K562 (cell line): Measurements from ENCODE around the gene BGN. TPM values are rescaled to one million over a fixed set of nuclear protein-coding genes. Genes with fewer than 3 reads are reported as not detected.
A peak's percentile ranks its signal among the peaks of the same experiment; 100 is the strongest.

Experiments
- ATAC-seq: fragments of 200-7000 bp; cut with Tn5 transposase; 3 replicates; pipeline ENCODE4 v1.9.1; 2020; ENCODE audit warnings: moderate library complexity
- BruUV-seq: library from RNA; stranded (reverse); fragments of 400-500 nt; replicated peaks from 2 replicates; lab custom pipeline; 2021; lab: Mats Ljungman, UMichigan
- CTCF ChIA-PET: fragments of 300-600 bp; formaldehyde crosslinking; extraction: SDS; loops from one replicate; lab custom pipeline; 2021; ENCODE audit warnings: low intra/inter-chr PET ratio; lab: Yijun Ruan, JAX
- POLR2A ChIA-PET: fragments of 300-600, 350-650 bp; sonication (Branson Sonifier 250); formaldehyde crosslinking; extraction: SDS; loops from one replicate; lab custom pipeline; 2021; ENCODE audit warnings: antibody characterized with exemption, inconsistent platforms; lab: Yijun Ruan, JAX
- DNase-seq, 4 experiments: peaks; one replicate each; pipeline versions ENCODE4 v3.0.0 to v3.0.0-alpha.2; 2011 to 2018; ENCODE audit warnings: low spot score in 3 of 4, mixed read lengths in 3 of 4; ENCODE audit errors: extremely low read depth in 1 of 4
- FAIRE-seq: peaks from 2 replicates; lab custom pipeline; 2011; peaks lifted over from hg19 to GRCh38; lab: Jason Lieb, UNC
- H2AFZ ChIP-seq: 2 replicates; pipeline ENCODE4 v1.6.0; 2011; ENCODE audit warnings: low read depth, low read length, control low read depth, inconsistent platforms
- H3K27ac ChIP-seq: fragments of 200-600 bp; 3 replicates; pipeline ENCODE4 v1.8.0; 2011; ENCODE audit warnings: low read depth, mild to moderate bottlenecking, control low read depth, inconsistent platforms, low read length, moderate library complexity, mixed read lengths; ENCODE audit errors: extremely low read depth
- H3K27me3 ChIP-seq, 2 experiments: fragments of 300-600 bp in 1 of 2; 2 replicates in 1 of 2; 3 replicates in 1 of 2; pipeline versions ENCODE4 v1.6.0 to v1.8.0; 2011; ENCODE audit warnings: inconsistent platforms in 2 of 2, low read length in 2 of 2, mild to moderate bottlenecking in 1 of 2, mixed read lengths in 1 of 2, moderate library complexity in 1 of 2; ENCODE audit not compliant: control insufficient read depth in 2 of 2, insufficient read depth in 2 of 2
- H3K36me3 ChIP-seq: fragments of 300-600 bp; 3 replicates; pipeline ENCODE4 v1.8.0; 2011; ENCODE audit warnings: mild to moderate bottlenecking, low read length, inconsistent platforms; ENCODE audit not compliant: control insufficient read depth, insufficient read depth
- H3K4me1 ChIP-seq, 2 experiments: fragments of 200-600 bp in 1 of 2; replicated peaks in 1 of 2; 2 replicates in 1 of 2; 3 replicates in 1 of 2; pipeline versions ENCODE4 v1.5.1 to v1.8.0; 2011; ENCODE audit warnings: inconsistent platforms in 2 of 2, low read length in 2 of 2, mild to moderate bottlenecking in 1 of 2, mixed read lengths in 1 of 2, moderate library complexity in 1 of 2; ENCODE audit not compliant: control insufficient read depth in 2 of 2, insufficient read depth in 2 of 2
- H3K4me2 ChIP-seq: 2 replicates; pipeline ENCODE4 v1.6.1; 2011; ENCODE audit warnings: low read length, control low read depth, inconsistent platforms, mixed read lengths; ENCODE audit not compliant: insufficient read depth
- H3K4me3 ChIP-seq: fragments of 200-600 bp; sonication (generic), shearing (Covaris generic); 2 replicates; pipeline ENCODE4 v1.5.1; 2016; ENCODE audit warnings: control low read depth, inconsistent platforms
- H3K79me2 ChIP-seq: fragments of 200-600 bp; 3 replicates; pipeline ENCODE4 v1.8.0; 2011; ENCODE audit warnings: low read length, inconsistent platforms; ENCODE audit not compliant: control insufficient read depth, insufficient read depth
- H3K9ac ChIP-seq, 2 experiments: 2 replicates each; pipeline versions ENCODE4 v1.6.0 to v1.6.1; 2011; ENCODE audit warnings: low read depth in 2 of 2, low read length in 2 of 2, control low read depth in 1 of 2, inconsistent platforms in 1 of 2, mild to moderate bottlenecking in 1 of 2, mixed read lengths in 1 of 2; ENCODE audit not compliant: insufficient read depth in 1 of 2
- H3K9me1 ChIP-seq: one replicate; pipeline ENCODE4 v1.6.0; 2011; ENCODE audit warnings: inconsistent platforms, mild to moderate bottlenecking, low read length, moderate library complexity; ENCODE audit not compliant: control insufficient read depth, insufficient read depth
- H3K9me3 ChIP-seq: replicated peaks from 2 replicates; pipeline ENCODE4 v1.5.1; 2011; ENCODE audit warnings: low read depth, low read length, inconsistent platforms; ENCODE audit not compliant: control insufficient read depth, insufficient read depth
- H4K20me1 ChIP-seq: replicated peaks from 2 replicates; pipeline ENCODE4 v1.6.1; 2011; ENCODE audit warnings: low read length, inconsistent platforms, mixed read lengths; ENCODE audit not compliant: control insufficient read depth, insufficient read depth
- CEBPG ChIP-seq, 3 experiments: fragments of 200-800 bp in 1 of 3; sonication (Bioruptor generic) in 1 of 3; sonication (generic) in 1 of 3; formaldehyde crosslinking in 1 of 3; IDR thresholded peaks in 2 of 3; conservative IDR thresholded peaks in 1 of 3; 2 replicates each; pipeline versions ENCODE4 v1.6.1 to v1.8.0; 2016 to 2022; ENCODE audit warnings: missing compliant biosample characterization in 2 of 3, missing genetic modification characterization in 2 of 3, mild to moderate bottlenecking in 1 of 3, missing genetic modification reagents in 1 of 3
- DEAF1 ChIP-seq: fragments of 450-650 bp; formaldehyde crosslinking; IDR thresholded peaks from 2 replicates; pipeline ENCODE4 v1.4.0; 2020; ENCODE audit warnings: mild to moderate bottlenecking, moderate library complexity
- DIDO1 ChIP-seq: fragments of 450-650 bp; IDR thresholded peaks from 2 replicates; pipeline ENCODE4 v1.6.1; 2016; ENCODE audit warnings: low read depth, missing biosample characterization, missing genetic modification characterization
- E2F5 ChIP-seq: sonication (generic); formaldehyde crosslinking; IDR thresholded peaks from 2 replicates; pipeline ENCODE4 v1.8.0; 2022; ENCODE audit warnings: mild to moderate bottlenecking, missing genetic modification reagents
- GTF2E2 ChIP-seq: fragments of 200-800 bp; sonication (Bioruptor generic); IDR thresholded peaks from 2 replicates; pipeline ENCODE4 v1.6.1; 2016; ENCODE audit warnings: missing genetic modification characterization, missing compliant biosample characterization
- KAT8 ChIP-seq: fragments of 450-650 bp; IDR thresholded peaks from 2 replicates; pipeline ENCODE4 v1.6.1; 2016; ENCODE audit warnings: low read depth, mild to moderate bottlenecking
- MYC ChIP-seq, 2 experiments: fragments of 250-450 bp in 1 of 2; sonication (Bioruptor Pico) in 1 of 2; IDR thresholded peaks; 2 replicates each; pipeline versions ENCODE4 v1.5.1 to v1.6.1; 2012 to 2021; ENCODE audit warnings: low read depth in 2 of 2, borderline replicate concordance in 1 of 2, improper control_type of control experiment in 1 of 2, low read length in 1 of 2, mild to moderate bottlenecking in 1 of 2, moderate library complexity in 1 of 2
- POLR2G ChIP-seq: fragments of 200-400 bp; formaldehyde crosslinking; IDR thresholded peaks from 2 replicates; pipeline ENCODE4 v1.6.1; 2017; ENCODE audit warnings: low read depth, mild to moderate bottlenecking, antibody characterized with exemption, low read length, moderate library complexity
- PTBP1 ChIP-seq: fragments of 200-400 bp; formaldehyde crosslinking; IDR thresholded peaks from 2 replicates; pipeline ENCODE4 v1.6.1; 2017; ENCODE audit warnings: low read depth, low read length
- RBM39 ChIP-seq: fragments of 200-400 bp; formaldehyde crosslinking; optimal IDR thresholded peaks from 2 replicates; pipeline ENCODE3; 2018; ENCODE audit warnings: low read depth, low read length
- SIX5 ChIP-seq, 2 experiments: IDR thresholded peaks; 2 replicates each; pipeline ENCODE4 v1.6.1; 2011; ENCODE audit warnings: low read length in 2 of 2, borderline replicate concordance in 1 of 2, low read depth in 1 of 2, mild to moderate bottlenecking in 1 of 2, moderate library complexity in 1 of 2; ENCODE audit not compliant: insufficient read depth in 1 of 2
- SMAD4 ChIP-seq: fragments of 250-450 bp; sonication (Bioruptor Pico); conservative IDR thresholded peaks from 2 replicates; pipeline ENCODE4 v1.8.0; 2021; ENCODE audit warnings: inconsistent platforms, mild to moderate bottlenecking, moderate library complexity
- TFAM ChIP-seq: fragments of 250-450 bp; sonication (Bioruptor Pico); conservative IDR thresholded peaks from 2 replicates; pipeline ENCODE4 v1.5.0; 2021; ENCODE audit warnings: mild to moderate bottlenecking, moderate library complexity
- TFAP4 ChIP-seq: sonication (generic); formaldehyde crosslinking; IDR thresholded peaks from 2 replicates; pipeline ENCODE4 v1.8.0; 2022; ENCODE audit warnings: missing genetic modification reagents, mild to moderate bottlenecking, moderate library complexity, borderline replicate concordance
- ZNF311 ChIP-seq: fragments of 250-450 bp; sonication (Bioruptor Pico); IDR thresholded peaks from 2 replicates; pipeline ENCODE4 v1.4.0; 2020; ENCODE audit warnings: mild to moderate bottlenecking, moderate library complexity
- WGBS: fragments of 100-300 bp; shearing (Covaris generic); methylation state at CpG from one replicate; pipeline ENCODE4 v1.1.6; 2016; ENCODE audit warnings: low coverage, mixed read lengths; ENCODE audit not compliant: insufficient coverage; ENCODE audit errors: missing lambda C conversion rate; 5-methylcytosine and 5-hydroxymethylcytosine counted together
- in situ Hi-C: fragments of 300-500 bp; cut with MboI; formaldehyde crosslinking; loops from 4 replicates; pipeline ENCODE4 v1.15.0; 2018; ENCODE audit warnings: inconsistent platforms, mixed read lengths
- intact Hi-C: fragments of 100-400 bp; cut with micrococcal nuclease; formaldehyde crosslinking; loops from 2 replicates; pipeline ENCODE4 v1.14.2; 2022
- polyA plus RNA-seq, 8 experiments: library from polyadenylated mRNA; depleted of rRNA in 4 of 8; stranded (reverse) in 5 of 8; unstranded in 3 of 8; fragments of >200 nt; fragmentation: Nextera tagmentation in 2 of 8; fragmentation: Illumina TruSeq in 1 of 8; extraction: Ambion mirVana in 2 of 8; extraction: Trizol in 1 of 8; gene quantifications; 2 replicates each; pipeline versions ENCODE4 v1.2.1 to v1.2.3, GENCODE V29; 2011 to 2014; ENCODE audit warnings: inconsistent platforms in 1 of 8, missing spikeins in 1 of 8
- total RNA-seq, 7 experiments: library from RNA; depleted of rRNA in 6 of 7; stranded (reverse); fragments of >200 nt in 6 of 7; fragmentation: Illumina TruSeq in 2 of 7; extraction: Trizol in 2 of 7; gene quantifications; 2 replicates each; pipeline versions ENCODE4 v1.2.1 to v1.2.3, GENCODE V29; 2011 to 2021; ENCODE audit warnings: low replicate concordance in 1 of 7

BGN gene
- total and polyA plus RNA-seq, 9 of the 15 experiments (the other 6 are each of a cell fraction or from before 2014, with no cell fraction given) = 0.11 TPM; not detected in 8

- POLR2A ChIA-PET = no interaction called here
- H2AFZ ChIP-seq = peak within 1 kb of the TSS; percentile 80
- H3K36me3 ChIP-seq = peaks cover 33% of the 10 kb centered on the region; the same call in 2 of the 3 replicates
- H3K9me1 ChIP-seq = no peaks in the 10 kb centered on the region
- FAIRE-seq (peak; percentile 80), ATAC-seq (peak; percentile 92), DNase-seq (peak; percentile 91 to 97 (median 93))
- H3K4me1 ChIP-seq = peaks cover 4 to 54% of the 10 kb centered on the region in 2 experiments; a peak in 4 of 5 replicates
- no peaks in the 10 kb centered on the region for H3K27me3 ChIP-seq
- H3K4me2 ChIP-seq = peak within 1 kb of the TSS; percentile 89
- CTCF ChIA-PET = interaction anchor here (0.9 to 1.7 kb wide), 2 partner anchors 36 to 512 kb away, joined by 6 to 9 read pairs; no protein-coding TSS in a partner anchor
- intact Hi-C loops (loop anchor here (5.0 kb wide), 1 partner anchor 37 kb away; no protein-coding TSS in a partner anchor), in situ Hi-C loops (no loop called here)
- 27% methylated on average over 15 of the region's 70 CpGs for WGBS
- no TSS peak for BruUV-seq
- H3K27ac ChIP-seq = peak within 1 kb of the TSS; percentile 77
- no peaks in the 10 kb centered on the region for H3K9me3 ChIP-seq
- H4K20me1 ChIP-seq = no peaks in the 10 kb centered on the region
- H3K79me2 ChIP-seq = peaks cover 29% of the 10 kb centered on the region
- peak within 1 kb of the TSS; percentile 83 to 97 for H3K9ac ChIP-seq
- H3K4me3 ChIP-seq = peak within 1 kb of the TSS; percentile 92
- TF ChIP-seq DEAF1 (CRISPR knock-in tag) = no peak
- TF ChIP-seq RBM39 = no peak
- TF ChIP-seq MYC (IDR thresholded peaks at IDR 0.05; ENCODE audit: low read depth, low read length) = no peak
- TF ChIP-seq MYC (CRISPR knock-in tag; IDR thresholded peaks at IDR 0.05; ENCODE audit: borderline replicate concordance, low read depth) = no peak
- TF ChIP-seq E2F5 (CRISPR knock-in tag) = no peak
- no peak for TF ChIP-seq CEBPG (CRISPR knock-in tag; IDR thresholded peaks at IDR 0.05)
- no peak for TF ChIP-seq CEBPG (tag; conservative IDR thresholded peaks at IDR 0.05 in 1 of 2, IDR thresholded peaks at IDR 0.05 in 1 of 2)
- peak; percentile 80 for TF ChIP-seq POLR2G
- no peak for TF ChIP-seq TFAM (CRISPR knock-in tag)
- no peak for TF ChIP-seq GTF2E2
- TF ChIP-seq KAT8 = no peak
- no peak; the same call in 1 of the 2 replicates for TF ChIP-seq TFAP4 (CRISPR knock-in tag)
- no peak for TF ChIP-seq DIDO1 (tag)
- no peak for TF ChIP-seq SMAD4 (CRISPR knock-in tag)
- 0 out of 2 replicates have a peak, but pooled peaks have one; percentile 53 for TF ChIP-seq PTBP1
- no peak for TF ChIP-seq ZNF311 (CRISPR knock-in tag)
- TF ChIP-seq SIX5 (IDR thresholded peaks at IDR 0.05; ENCODE audit: borderline replicate concordance in 1 of 2, insufficient read depth in 1 of 2, low read depth in 1 of 2, low read length in 2 of 2) = no peak
These were observed 24.1 kb upstream of the BGN start, which contains the start of gene HAUS7 for GRCh38 chrX:153470411-153471363. TSS of gene HAUS7 (minus strand) at chrX:153470576. CDS start at chrX:153470557, 19 bp downstream.
